ENCODE measurements around the gene DEAF1. TPM values are rescaled to one million over a fixed set of nuclear protein-coding genes. Genes with fewer than 3 reads are reported as not detected.
A peak's percentile ranks its signal among the peaks of the same experiment; 100 is the strongest.
"Not testable (repeated sequence)": the region's sequence is repeated elsewhere in the genome, so short reads cannot be mapped to it uniquely, and the experiment has no call there.

The DEAF1 gene
- total and polyA plus RNA-seq, 8 donors = 12.3 to 111 (median 37.0) TPM

DNA sequence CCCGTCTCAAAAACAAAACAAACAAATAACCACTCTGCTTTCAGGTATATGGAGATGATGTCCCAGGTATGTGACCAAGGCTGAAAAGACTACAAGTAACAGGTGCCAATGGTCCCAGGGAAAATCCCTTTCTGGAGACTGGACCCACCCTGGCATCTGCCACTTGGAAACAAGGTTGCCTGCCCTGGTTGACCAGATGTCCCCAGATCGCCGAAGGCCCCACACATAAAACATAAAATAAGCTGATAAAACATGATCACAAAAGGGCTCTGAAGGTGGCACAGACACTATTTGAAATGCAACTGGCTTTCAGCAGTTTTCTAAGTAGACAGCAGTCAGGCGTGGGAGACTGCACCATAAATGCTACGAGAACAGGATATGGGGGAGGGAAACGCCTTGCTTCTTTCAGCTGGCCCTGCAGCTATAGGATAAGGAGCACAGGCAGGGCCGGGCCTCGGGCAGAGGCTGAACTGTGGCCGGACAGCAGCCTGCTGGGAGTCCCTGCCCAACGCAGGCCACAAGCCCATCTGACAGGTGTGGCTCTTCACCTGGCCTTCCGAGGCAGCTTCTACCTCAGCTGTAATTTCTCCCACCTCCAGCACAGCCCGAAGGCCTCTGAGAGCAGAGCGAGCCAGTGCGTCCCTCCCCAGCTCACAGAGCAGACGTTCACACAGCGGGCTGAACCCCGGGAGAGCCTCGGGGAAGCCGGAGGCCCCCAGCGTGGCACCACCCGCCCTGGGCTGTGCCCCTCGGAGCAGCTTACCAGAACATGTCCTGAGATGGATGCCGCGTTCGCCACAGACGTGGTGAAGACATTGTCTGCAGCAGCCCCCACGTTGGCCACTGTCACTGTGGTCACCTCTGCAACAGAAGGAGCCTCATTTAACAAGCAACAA, 4.0 kb downstream of the DEAF1 start:
- WGBS, 5 donors = 63 to 75% (median 66%) methylated on average over 18 to 27 of the region's 27 CpGs
- H3K36me3 ChIP-seq = peaks cover 28 to 50% (median 42%) of the 10 kb centered on the region in 4 donors
- H3K9me3 ChIP-seq = no peaks in the 10 kb centered on the region
- H3K27ac ChIP-seq = peak overlapping the region; percentile 8 to 54 (median 39)
- intact Hi-C loops (cut with DNase I; ENCODE audit: low total_unique reads) = no loop called here
- no peak overlapping the region for H3K4me3 ChIP-seq
- H3K4me1 ChIP-seq = peaks cover 25 to 53% (median 42%) of the 10 kb centered on the region in 4 donors
- TF ChIP-seq EP300 (IDR thresholded peaks at IDR 0.05) (no peak), CTCF (IDR thresholded peaks at IDR 0.05) (no peak), POLR2A (IDR thresholded peaks at IDR 0.05) (no peak), POLR2AphosphoS5 (IDR thresholded peaks at IDR 0.05) (no peak)
- peak in 1 of 2 donors; percentile 69 for DNase-seq
- H3K27me3 ChIP-seq = no peaks in the 10 kb centered on the region

- DNase-seq; H3K4me3 ChIP-seq; intact Hi-C loops (cut with DNase I; ENCODE audit: low total_unique reads); H3K9me3 ChIP-seq; H3K27me3 ChIP-seq: not testable (repeated sequence)
- 94 to 96% (median 95%) methylated on average over 3 of the region's 3 CpGs for WGBS, 5 donors
- peaks cover 31 to 58% (median 49%) of the 10 kb centered on the region in 4 donors for H3K36me3 ChIP-seq
- H3K27ac ChIP-seq = peak overlapping the region in 2 of 5 donors; percentile 43 to 54
- peaks cover 25 to 53% (median 41%) of the 10 kb centered on the region in 4 donors for H3K4me1 ChIP-seq
Measured at GRCh38 chr11:690244-690643, 4.8 kb downstream of the DEAF1 start.

DNA sequence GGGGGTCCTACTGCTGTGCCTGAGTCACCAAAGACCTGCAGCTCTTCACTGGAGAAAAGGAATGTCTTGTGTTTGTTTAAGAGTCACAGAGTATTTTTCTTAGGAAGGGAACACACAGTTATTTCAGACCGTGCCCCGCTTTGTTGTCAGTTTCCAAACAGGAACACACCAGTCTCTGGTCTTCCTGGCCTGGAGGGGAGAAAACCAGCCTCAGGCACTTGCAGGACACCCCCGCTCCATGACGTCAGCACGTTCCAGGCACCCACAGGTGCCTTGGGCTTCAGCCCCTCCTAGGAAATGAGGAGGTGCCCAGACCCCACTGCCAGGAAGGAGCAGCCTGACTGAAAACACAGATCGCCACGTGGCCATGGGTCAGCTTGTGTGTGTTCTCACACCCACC, 5.4 kb downstream of the DEAF1 start:
- no peaks in the 10 kb centered on the region for H3K9me3 ChIP-seq
- H3K27ac ChIP-seq = peak overlapping the region; percentile 20 to 64 (median 57)
- peaks cover 38 to 64% (median 55%) of the 10 kb centered on the region in 4 donors for H3K36me3 ChIP-seq
- TF ChIP-seq POLR2A (IDR thresholded peaks at IDR 0.05) (no peak), POLR2AphosphoS5 (IDR thresholded peaks at IDR 0.05) (no peak), EP300 (IDR thresholded peaks at IDR 0.05) (no peak), CTCF (IDR thresholded peaks at IDR 0.05) (no peak)
- intact Hi-C loops (cut with DNase I; ENCODE audit: low total_unique reads) = no loop called here
- DNase-seq = no peak
- no peaks in the 10 kb centered on the region for H3K27me3 ChIP-seq
- 35 to 70% (median 60%) methylated on average over 7 of the region's 7 CpGs for WGBS, 5 donors
- no peak overlapping the region for H3K4me3 ChIP-seq
- H3K4me1 ChIP-seq = peaks cover 24 to 52% (median 41%) of the 10 kb centered on the region in 4 donors

DNA sequence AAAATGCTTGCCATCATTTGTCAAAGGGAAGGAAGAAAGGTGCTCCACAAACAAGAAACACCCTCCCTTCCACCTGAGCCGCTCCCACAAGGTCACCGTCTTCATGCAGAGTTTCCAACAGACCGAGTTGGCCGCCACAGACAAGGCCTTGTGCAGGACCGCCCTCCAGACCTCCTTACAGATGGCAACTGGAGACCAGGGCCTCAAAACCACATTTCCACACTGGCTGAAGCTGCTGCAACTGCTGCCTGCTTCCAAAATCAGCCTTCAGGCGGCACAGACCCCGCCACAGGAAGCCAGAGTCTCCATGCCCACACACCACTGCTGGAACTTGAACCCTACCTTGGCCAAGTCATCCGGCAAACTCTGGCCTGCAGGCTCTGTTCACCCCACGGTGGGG, 6.3 kb downstream of the DEAF1 start:
- peaks cover 44 to 73% (median 65%) of the 10 kb centered on the region in 4 donors for H3K36me3 ChIP-seq
- no peaks in the 10 kb centered on the region for H3K27me3 ChIP-seq
- 77 to 86% (median 81%) methylated on average over 9 of the region's 9 CpGs for WGBS, 5 donors
- intact Hi-C loops (cut with DNase I; ENCODE audit: low total_unique reads) = no loop called here
- H3K4me3 ChIP-seq = no peak overlapping the region
- H3K27ac ChIP-seq = peak overlapping the region; percentile 9 to 57 (median 38)
- no peaks in the 10 kb centered on the region for H3K9me3 ChIP-seq
- DNase-seq = no peak
- TF ChIP-seq CTCF (IDR thresholded peaks at IDR 0.05) (no peak), POLR2A (IDR thresholded peaks at IDR 0.05) (no peak), EP300 (IDR thresholded peaks at IDR 0.05) (no peak), POLR2AphosphoS5 (IDR thresholded peaks at IDR 0.05) (no peak)
- H3K4me1 ChIP-seq = peaks cover 15 to 43% (median 32%) of the 10 kb centered on the region in 4 donors
